HG03520 (cell line): Measurements from ENCODE around the gene C1R.

Experiments
- ATAC-seq: cut with Tn5 transposase; IDR thresholded peaks from one replicate; pipeline ENCODE4 v1.9.1; 2021; ENCODE audit warnings: mild to moderate bottlenecking, moderate library complexity; ENCODE audit not compliant: unreplicated experiment

The C1R gene

GRCh38 chr12:7092229-7092985 lies at the start of gene C1R:
Gene C1R, minus strand, starts transcription at chr12:7092445. Its CDS starts 57 bp downstream, at chr12:7092388.
- no peak for ATAC-seq

GRCh38 chr12:7141351-7142005 lies 49.2 kb upstream of the C1R start:
- ATAC-seq = no peak

GRCh38 chr12:7139200-7139599 lies 47.0 kb upstream of the C1R start:
- ATAC-seq = no peak

- ATAC-seq = no peak
These were observed 45.7 kb upstream of the C1R start for GRCh38 chr12:7137908-7138307.

- ATAC-seq = no peak
These were observed 44.4 kb upstream of the C1R start for GRCh38 chr12:7136676-7137075.

GRCh38 chr12:7136071-7136470 lies 43.8 kb upstream of the C1R start:
- no peak for ATAC-seq

GRCh38 chr12:7134396-7135166 lies 42.3 kb upstream of the C1R start:
- no peak for ATAC-seq

- no peak for ATAC-seq
These were observed 39.2 kb upstream of the C1R start for GRCh38 chr12:7131502-7131866.

GRCh38 chr12:7130701-7131501 lies 38.7 kb upstream of the C1R start:
- ATAC-seq = no peak

GRCh38 chr12:7129872-7130691 lies 37.8 kb upstream of the C1R start, which contains the start of gene CLSTN3:
Gene CLSTN3, plus strand, starts transcription at chr12:7130371. Its CDS starts 278 bp downstream, at chr12:7130649.
- no peak for ATAC-seq

- no peak for ATAC-seq
These were observed 37.1 kb upstream of the C1R start for GRCh38 chr12:7129287-7129871.

- no peak for ATAC-seq
These were observed 36.5 kb upstream of the C1R start, which contains the start of gene RBP5 for GRCh38 chr12:7128681-7129286. Gene RBP5, minus strand, starts transcription at chr12:7128889. Its CDS starts 114 bp downstream, at chr12:7128775.

- no peak for ATAC-seq
These were observed 35.8 kb upstream of the C1R start for GRCh38 chr12:7127916-7128626.

- ATAC-seq = no peak
These were observed 33.5 kb upstream of the C1R start for GRCh38 chr12:7125632-7126227.

- no peak for ATAC-seq
These were observed 31.7 kb upstream of the C1R start for GRCh38 chr12:7123806-7124522.

- ATAC-seq = no peak
These were observed 30.8 kb upstream of the C1R start for GRCh38 chr12:7122811-7123769.
